H9 (cell line): ENCODE results near the gene HBP1. TPM values are rescaled to one million over a fixed set of nuclear protein-coding genes. Genes with fewer than 3 reads are reported as not detected.

Source experiments
- DNase-seq: peaks from one replicate; pipeline ENCODE4 v3.0.0-alpha.2; 2017
- H2AFZ ChIP-seq: one replicate; pipeline ENCODE4 v1.6.1; 2013; ENCODE audit warnings: mild to moderate bottlenecking, low read length, control low read depth, moderate library complexity
- H2AK5ac ChIP-seq: 2 replicates; pipeline ENCODE4 v1.6.1; 2013; ENCODE audit warnings: low read length, control low read depth, mixed read lengths; ENCODE audit not compliant: insufficient read length
- H2BK120ac ChIP-seq: one replicate; pipeline ENCODE4 v1.6.1; 2013; ENCODE audit warnings: low read depth, mild to moderate bottlenecking, low read length, control low read depth, inconsistent platforms; ENCODE audit not compliant: poor library complexity, severe bottlenecking
- H2BK12ac ChIP-seq: 2 replicates; pipeline ENCODE4 v1.6.1; 2013; ENCODE audit warnings: low read length, control low read depth, mixed read lengths, low read depth; ENCODE audit not compliant: insufficient read length
- H2BK15ac ChIP-seq: 2 replicates; pipeline ENCODE4 v1.6.1; 2013; ENCODE audit warnings: low read depth, low read length, control low read depth
- H2BK20ac ChIP-seq: one replicate; pipeline ENCODE4 v1.6.1; 2013; ENCODE audit warnings: low read depth, mild to moderate bottlenecking, low read length, control low read depth, inconsistent platforms; ENCODE audit not compliant: poor library complexity, severe bottlenecking
- H2BK5ac ChIP-seq: 2 replicates; pipeline ENCODE4 v1.6.1; 2013; ENCODE audit warnings: low read length, control low read depth, mixed read lengths; ENCODE audit not compliant: insufficient read length
- H3K14ac ChIP-seq: 2 replicates; pipeline ENCODE4 v1.6.1; 2013; ENCODE audit warnings: low read length, control low read depth; ENCODE audit not compliant: insufficient read depth
- H3K18ac ChIP-seq: 2 replicates; pipeline ENCODE4 v1.6.1; 2013; ENCODE audit warnings: low read depth, mild to moderate bottlenecking, mixed read lengths, low read length, control low read depth; ENCODE audit not compliant: insufficient read length
- H3K23ac ChIP-seq: 2 replicates; pipeline ENCODE4 v1.6.1; 2013; ENCODE audit warnings: low read length, control low read depth, mixed read lengths, low read depth; ENCODE audit not compliant: insufficient read length
- H3K23me2 ChIP-seq: 2 replicates; pipeline ENCODE4 v1.6.1; 2013; ENCODE audit warnings: low read depth, mild to moderate bottlenecking, mixed read lengths, low read length, control low read depth; ENCODE audit not compliant: insufficient read length, poor library complexity, severe bottlenecking
- H3K27ac ChIP-seq: 2 replicates; pipeline ENCODE4 v1.5.1; 2013; ENCODE audit warnings: low read length, control low read depth, mixed read lengths, low read depth; ENCODE audit not compliant: insufficient read length
- H3K27me3 ChIP-seq: 2 replicates; pipeline ENCODE4 v1.6.1; 2013; ENCODE audit warnings: low read length, control low read depth, inconsistent platforms; ENCODE audit not compliant: insufficient read depth
- H3K4ac ChIP-seq: 2 replicates; pipeline ENCODE4 v1.6.1; 2013; ENCODE audit warnings: low read depth, mild to moderate bottlenecking, control low read depth, inconsistent platforms, low read length, moderate library complexity
- H3K4me1 ChIP-seq: 2 replicates; pipeline ENCODE4 v1.6.1; 2013; ENCODE audit warnings: low read length, control low read depth, inconsistent platforms; ENCODE audit not compliant: insufficient read depth
- H3K4me2 ChIP-seq: 2 replicates; pipeline ENCODE4 v1.6.1; 2013; ENCODE audit warnings: low read length, control low read depth, mixed read lengths; ENCODE audit not compliant: insufficient read length, insufficient read depth
- H3K56ac ChIP-seq: 2 replicates; pipeline ENCODE4 v1.6.1; 2013; ENCODE audit warnings: low read depth, mild to moderate bottlenecking, mixed read lengths, low read length, control low read depth; ENCODE audit not compliant: insufficient read length
- H3K79me1 ChIP-seq: 2 replicates; pipeline ENCODE4 v1.6.1; 2013; ENCODE audit warnings: low read depth, mild to moderate bottlenecking, moderate library complexity, low read length, control low read depth, inconsistent platforms; ENCODE audit not compliant: insufficient read depth, poor library complexity, severe bottlenecking
- H3K79me2 ChIP-seq: 2 replicates; pipeline ENCODE4 v1.6.1; 2013; ENCODE audit warnings: low read length, control low read depth, inconsistent platforms; ENCODE audit not compliant: insufficient read depth
- H3K9ac ChIP-seq: 2 replicates; pipeline ENCODE4 v1.6.1; 2013; ENCODE audit warnings: low read length, control low read depth, mixed read lengths; ENCODE audit not compliant: insufficient read length; ENCODE audit errors: extremely low read depth
- H3K9me3 ChIP-seq: one replicate; pipeline ENCODE4 v1.6.1; 2013; ENCODE audit warnings: low read depth, low read length, inconsistent platforms; ENCODE audit not compliant: control insufficient read depth
- H3T11ph ChIP-seq: one replicate; pipeline ENCODE4 v1.6.1; 2013; ENCODE audit warnings: mild to moderate bottlenecking, low read length, control low read depth, inconsistent platforms
- H4K20me1 ChIP-seq: one replicate; pipeline ENCODE4 v1.6.1; 2013; ENCODE audit not compliant: control insufficient read depth, insufficient read length, insufficient read depth
- H4K5ac ChIP-seq: 2 replicates; pipeline ENCODE4 v1.6.1; 2013; ENCODE audit warnings: low read depth, mild to moderate bottlenecking, mixed read lengths, low read length, control low read depth; ENCODE audit not compliant: insufficient read length
- H4K8ac ChIP-seq: replicated peaks from 2 replicates; pipeline ENCODE4 v1.6.1; 2013; ENCODE audit warnings: low read length, control low read depth, mixed read lengths, low read depth; ENCODE audit not compliant: insufficient read length
- H4K91ac ChIP-seq: 2 replicates; pipeline ENCODE4 v1.6.1; 2013; ENCODE audit warnings: low read depth, mild to moderate bottlenecking, moderate library complexity, mixed read lengths, low read length, control low read depth; ENCODE audit not compliant: insufficient read length
- H3K27ac Mint-ChIP-seq, 3 experiments: 2 replicates in 2 of 3; 3 replicates in 1 of 3; pipeline ENCODE4 v1.8.0; 2020 to 2021; ENCODE audit warnings: mixed read lengths in 3 of 3, mild to moderate bottlenecking in 1 of 3, moderate library complexity in 1 of 3
- H3K27me3 Mint-ChIP-seq: 2 replicates; pipeline ENCODE4 v1.8.0; 2021; ENCODE audit warnings: low read depth, mild to moderate bottlenecking, moderate library complexity, mixed read lengths
- H3K36me3 Mint-ChIP-seq, 3 experiments: 2 replicates in 2 of 3; 3 replicates in 1 of 3; pipeline ENCODE4 v1.8.0; 2020 to 2021; ENCODE audit warnings: low read depth in 3 of 3, mixed read lengths in 3 of 3; ENCODE audit not compliant: insufficient read depth in 1 of 3
- H3K4me1 Mint-ChIP-seq, 2 experiments: 2 replicates each; pipeline ENCODE4 v1.8.0; 2020; ENCODE audit warnings: mixed read lengths in 2 of 2
- H3K4me3 Mint-ChIP-seq, 2 experiments: 2 replicates in 1 of 2; 3 replicates in 1 of 2; pipeline ENCODE4 v1.8.0; 2020 to 2021; ENCODE audit warnings: mild to moderate bottlenecking in 2 of 2, mixed read lengths in 2 of 2, moderate library complexity in 1 of 2
- H3K9me3 Mint-ChIP-seq, 2 experiments: 2 replicates in 1 of 2; 3 replicates in 1 of 2; pipeline ENCODE4 v1.8.0; 2020; ENCODE audit warnings: mild to moderate bottlenecking in 2 of 2, mixed read lengths in 2 of 2, moderate library complexity in 1 of 2
- WGBS: extraction: QIAGEN DNeasy Blood & Tissue Kit; methylation state at CpG from one replicate; pipeline ENCODE4 v1.1.7; 2013; ENCODE audit warnings: missing lambda C conversion rate, low lambda C conversion rate, mixed read lengths; ENCODE audit not compliant: insufficient read length; ENCODE audit errors: extremely low coverage; 5-methylcytosine and 5-hydroxymethylcytosine counted together
- total RNA-seq: library from RNA; stranded (reverse); gene quantifications from 2 replicates; pipeline ENCODE4 v1.2.1, GENCODE V29; 2021
- TF ChIP-seq, protein P1 (sequence below): fragments of 200-600 bp; sonication (generic); conservative IDR thresholded peaks from 3 replicates; pipeline ENCODE4 v1.8.0; 2021; ENCODE audit warnings: antibody characterized with exemption, mild to moderate bottlenecking

The HBP1 gene
- total RNA-seq, 1 experiment from 2014 or later: 27.6 TPM

DNA sequence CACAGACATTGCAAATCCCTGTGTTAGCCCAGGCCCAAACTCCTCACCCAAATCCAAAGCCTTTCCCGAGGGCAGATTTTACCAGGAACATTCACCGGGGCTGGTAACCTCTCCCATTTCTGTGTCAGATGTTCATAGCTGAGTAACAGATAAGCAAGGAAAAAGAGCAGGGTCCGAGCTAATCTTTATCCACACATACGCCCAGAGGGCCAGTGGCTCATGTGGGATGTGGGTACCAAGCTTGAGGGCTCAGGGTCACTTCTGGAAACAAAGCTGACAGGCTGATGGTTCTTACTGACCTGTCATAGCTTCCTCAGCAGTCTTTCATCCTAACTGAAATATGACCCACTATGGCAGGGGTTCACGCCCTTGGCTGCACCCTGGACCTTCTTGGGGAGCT lies 39.8 kb downstream of the HBP1 start:
- DNase-seq: no peak
- Histone ChIP-seq H3K18ac (no peak overlapping the region), H3K14ac (no peak overlapping the region), H3K27ac (no peak overlapping the region), H4K91ac (no peak overlapping the region), H4K20me1 (no peaks in the 10 kb centered on the region), H3K23me2 (no peaks in the 10 kb centered on the region), H3K4me2 (no peak overlapping the region), H3T11ph (no peak overlapping the region), H2AFZ (no peak overlapping the region), H3K4ac (no peak overlapping the region), H3K9ac (no peak overlapping the region), H2BK120ac (no peak overlapping the region), H4K5ac (no peak overlapping the region), H3K9me3 (no peaks in the 10 kb centered on the region), H3K56ac (no peak overlapping the region), H3K23ac (no peak overlapping the region), H2AK5ac (no peak overlapping the region), H3K79me2 (no peaks in the 10 kb centered on the region), H4K8ac (no peak overlapping the region), H2BK15ac (no peak overlapping the region), H2BK5ac (no peak overlapping the region), H3K4me1 (no peaks in the 10 kb centered on the region), H3K27me3 (no peaks in the 10 kb centered on the region), H2BK12ac (no peak overlapping the region), H2BK20ac (no peak overlapping the region), H3K79me1 (no peaks in the 10 kb centered on the region)
- H3K4me3 Mint-ChIP-seq: no peak overlapping the region
- no peaks in the 10 kb centered on the region for H3K27me3 Mint-ChIP-seq
- TF ChIP-seq, protein P1, sequence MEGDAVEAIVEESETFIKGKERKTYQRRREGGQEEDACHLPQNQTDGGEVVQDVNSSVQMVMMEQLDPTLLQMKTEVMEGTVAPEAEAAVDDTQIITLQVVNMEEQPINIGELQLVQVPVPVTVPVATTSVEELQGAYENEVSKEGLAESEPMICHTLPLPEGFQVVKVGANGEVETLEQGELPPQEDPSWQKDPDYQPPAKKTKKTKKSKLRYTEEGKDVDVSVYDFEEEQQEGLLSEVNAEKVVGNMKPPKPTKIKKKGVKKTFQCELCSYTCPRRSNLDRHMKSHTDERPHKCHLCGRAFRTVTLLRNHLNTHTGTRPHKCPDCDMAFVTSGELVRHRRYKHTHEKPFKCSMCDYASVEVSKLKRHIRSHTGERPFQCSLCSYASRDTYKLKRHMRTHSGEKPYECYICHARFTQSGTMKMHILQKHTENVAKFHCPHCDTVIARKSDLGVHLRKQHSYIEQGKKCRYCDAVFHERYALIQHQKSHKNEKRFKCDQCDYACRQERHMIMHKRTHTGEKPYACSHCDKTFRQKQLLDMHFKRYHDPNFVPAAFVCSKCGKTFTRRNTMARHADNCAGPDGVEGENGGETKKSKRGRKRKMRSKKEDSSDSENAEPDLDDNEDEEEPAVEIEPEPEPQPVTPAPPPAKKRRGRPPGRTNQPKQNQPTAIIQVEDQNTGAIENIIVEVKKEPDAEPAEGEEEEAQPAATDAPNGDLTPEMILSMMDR: no peak
- H3K4me1 Mint-ChIP-seq: peaks cover 0 to 4% of the 10 kb centered on the region in 2 experiments; a peak in 2 of 4 replicates
- H3K36me3 Mint-ChIP-seq: peaks cover 7 to 26% (median 17%) of the 10 kb centered on the region in 3 experiments; a peak in 6 of 7 replicates
- no CpG with 5 or more reads among the region's 5 CpGs for WGBS
- H3K27ac Mint-ChIP-seq: peak overlapping the region in 1 of 3 experiments; percentile 32; a peak in 2 of 7 replicates
- H3K9me3 Mint-ChIP-seq: no peaks in the 10 kb centered on the region
